Measurements from ENCODE around the gene SCRN2. TPM values are rescaled to one million over a fixed set of nuclear protein-coding genes. Genes with fewer than 3 reads are reported as not detected.

The SCRN2 gene
- total RNA-seq = 15.5 and 18.3 TPM in 2 replicates

GRCh38 chr17:47840742-47841487 lies at the start of gene SCRN2:
Gene SCRN2 (minus strand): TSS chr17:47841273. CDS start chr17:47840843, 430 bp downstream.

GRCh38 chr17:47850692-47851573 lies 9.9 kb upstream of the SCRN2 start, which contains the start of gene SP6:
Gene SP6 (minus strand): TSS chr17:47851163. CDS start chr17:47848429, 2,734 bp downstream.

DNA sequence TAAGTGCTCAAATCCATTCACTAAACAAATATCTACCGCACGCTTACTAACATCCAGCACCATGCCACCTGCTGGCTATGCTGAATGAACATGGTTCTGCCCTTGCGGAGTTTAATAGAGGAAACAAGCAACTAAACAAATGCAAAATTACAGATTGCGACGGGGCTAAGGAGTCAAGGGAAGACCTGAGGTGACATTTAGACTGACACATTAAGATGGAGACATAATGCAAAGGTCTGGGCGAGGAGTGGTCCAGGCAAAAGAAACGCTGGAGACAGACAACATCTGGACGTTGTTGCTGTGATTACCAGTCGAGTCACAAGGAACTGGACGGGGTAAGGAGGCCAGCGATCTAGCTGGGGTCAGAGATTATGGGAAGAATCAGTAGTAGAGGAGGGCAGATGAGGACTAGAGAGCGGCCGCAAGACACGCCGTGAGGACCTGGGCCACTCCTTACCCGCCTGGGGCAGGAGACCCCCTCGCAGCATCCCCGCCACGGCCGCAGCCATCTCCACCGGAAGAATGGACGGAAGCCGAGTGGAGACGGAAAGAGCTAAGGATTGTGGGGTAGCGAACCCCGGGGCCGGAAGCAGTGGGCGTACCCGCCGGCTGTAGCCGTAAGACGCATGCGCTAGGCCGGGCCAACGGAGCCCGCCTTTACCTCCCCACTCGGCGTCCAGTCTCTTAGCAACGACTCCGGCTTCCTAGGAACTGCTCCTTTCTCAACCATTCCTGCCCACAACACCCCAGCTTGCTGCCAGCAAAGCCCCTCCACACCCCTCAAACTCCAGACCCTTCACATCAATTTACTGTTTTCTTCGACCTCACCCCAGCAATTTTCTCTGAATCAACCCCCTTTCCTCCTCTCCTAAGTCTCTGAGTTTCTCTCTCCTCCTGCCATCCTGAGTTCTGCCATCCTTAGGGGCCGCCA lies 9.8 kb downstream of the SCRN2 start, which contains the start of the genes LRRC46 and MRPL10:
Gene LRRC46, plus strand, starts transcription at position 668 of the 931 bp plus-strand sequence. CDS start 320 bp downstream, outside the sequence.
Gene MRPL10, minus strand, starts transcription at position 539 of the 931 bp plus-strand sequence. Its CDS starts 30 bp downstream, at position 509.

DNA sequence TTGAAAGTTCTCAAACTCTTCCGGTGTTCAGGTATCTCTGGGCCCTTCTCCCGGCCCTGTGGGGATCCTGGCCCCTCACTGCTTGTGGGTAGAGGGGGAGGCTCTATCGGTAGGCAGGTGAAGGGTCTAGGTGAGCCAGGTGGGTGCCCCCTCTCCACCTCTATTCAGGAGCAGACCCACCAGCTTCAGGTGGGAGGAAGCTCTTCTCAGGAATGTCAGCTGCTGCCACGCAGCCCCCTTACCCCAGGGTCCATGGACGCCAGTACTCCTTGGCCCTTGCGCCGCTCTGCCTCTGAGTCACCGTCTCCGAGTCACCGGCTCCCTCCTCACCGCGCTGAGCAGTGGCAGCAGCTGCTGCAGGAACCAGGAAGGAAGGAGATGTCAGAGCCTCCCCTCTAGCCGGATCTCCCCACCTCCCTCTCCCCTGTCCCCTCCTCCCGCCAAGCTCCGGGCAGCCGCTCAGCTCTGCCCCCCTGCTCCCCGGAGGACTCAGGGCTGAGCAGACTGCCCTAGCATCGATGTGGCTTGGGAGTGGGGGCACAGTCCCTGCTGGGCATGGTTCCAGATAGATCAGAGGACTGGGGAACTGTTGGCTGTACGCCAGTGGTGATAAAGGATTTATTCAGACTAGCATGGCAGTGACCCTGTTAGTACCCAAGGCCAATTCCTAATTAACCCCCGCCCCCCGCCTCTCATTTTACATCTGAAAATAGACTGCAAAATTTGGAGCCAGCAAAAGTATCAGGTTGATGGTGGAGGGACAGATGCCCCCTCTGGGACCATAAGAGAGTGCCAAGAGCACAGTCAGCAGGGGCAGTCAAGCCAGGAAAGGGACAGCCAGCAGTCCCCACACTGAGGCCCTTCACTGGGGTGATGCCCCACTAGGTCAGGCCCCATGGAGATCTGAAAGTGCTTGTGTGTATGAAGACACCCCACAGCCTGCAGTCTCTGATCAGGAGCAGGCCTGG lies 19.4 kb downstream of the SCRN2 start, which contains the start of gene OSBPL7:
Gene OSBPL7, minus strand, starts transcription at position 371 of the 968 bp plus-strand sequence. CDS start 1,516 bp downstream, outside the sequence.

Other genes starting within 250 kb of the SCRN2 start
- gene KPNB1, start 191.4 kb downstream of the SCRN2 start, total RNA-seq = 280 and 315 TPM in 2 replicates
- gene TBKBP1, start 147.1 kb downstream of the SCRN2 start, total RNA-seq = 2.7 and 3.6 TPM in 2 replicates
- not detected in 2 replicates for gene TBX21, start 108.0 kb downstream of the SCRN2 start, total RNA-seq
- gene OSBPL7, start 19.5 kb downstream of the SCRN2 start, total RNA-seq = 4.2 and 4.7 TPM in 2 replicates
- 58.6 and 62.4 TPM in 2 replicates for gene MRPL10, start 9.7 kb downstream of the SCRN2 start, total RNA-seq
- 0.15 TPM in 1 of 2 replicates, not detected in the other for gene LRRC46, start 9.6 kb downstream of the SCRN2 start, total RNA-seq
- 0.15 and 0.34 TPM in 2 replicates for gene SP6, start 9.9 kb upstream of the SCRN2 start, total RNA-seq
- 3.4 TPM in 2 replicates for gene SP2, start 55.0 kb upstream of the SCRN2 start, total RNA-seq
- 27.2 and 27.9 TPM in 2 replicates for gene PNPO, start 100.3 kb upstream of the SCRN2 start, total RNA-seq
- gene PRR15L, start 116.6 kb upstream of the SCRN2 start, total RNA-seq = not detected in 2 replicates
- gene CDK5RAP3, start 129.8 kb upstream of the SCRN2 start, total RNA-seq = 76.0 and 78.7 TPM in 2 replicates
- 23.6 and 26.6 TPM in 2 replicates for gene COPZ2, start 196.5 kb upstream of the SCRN2 start, total RNA-seq
- 73.6 and 76.1 TPM in 2 replicates for gene NFE2L1, start 207.1 kb upstream of the SCRN2 start, total RNA-seq

All from bronchus fibroblast of lung (primary cell).